ENCODE measurements around the gene TMEM80. TPM values are rescaled to one million over a fixed set of nuclear protein-coding genes. Genes with fewer than 3 reads are reported as not detected.

TMEM80 gene
- total and polyA plus RNA-seq, 2 of the 4 experiments (the other 2 are of a cell fraction): 5.6 to 21.7 TPM

DNA sequence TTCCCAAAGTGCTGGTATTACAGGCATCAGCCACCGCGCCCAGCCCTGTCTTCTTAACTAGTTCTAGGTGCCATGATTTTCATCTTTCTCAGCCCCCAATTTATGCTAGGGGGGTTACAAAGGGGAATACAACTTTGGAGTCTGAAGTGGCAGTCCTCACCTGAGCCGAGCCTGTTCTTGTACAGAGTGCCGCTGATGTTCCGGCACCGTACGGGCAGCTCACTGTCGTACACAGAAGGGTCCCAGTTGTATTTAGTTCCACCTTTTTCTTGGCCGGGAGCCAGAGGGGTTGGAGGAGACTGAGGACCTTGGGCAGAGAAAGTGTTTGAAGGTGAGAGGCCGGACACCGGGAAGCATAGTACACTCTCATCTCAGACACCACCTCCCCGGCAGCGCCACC is 7.9 kb upstream of the TMEM80 start:
- Histone ChIP-seq H3K9me1 (ENCODE audit: insufficient read depth, low read length) (peaks cover 6% of the 10 kb centered on the region; the same call in 1 of the 2 replicates), H2BK120ac (ENCODE audit: low read depth, low read length) (no peak overlapping the region), H3K14ac (replicated peaks; ENCODE audit: low read depth, low read length) (no peak overlapping the region), H4K5ac (ENCODE audit: low read depth, low read length) (no peak overlapping the region), H2AK5ac (ENCODE audit: low read depth, low read length) (no peak overlapping the region), H2AFZ (replicated peaks; ENCODE audit: low read length, poor library complexity) (no peak overlapping the region), H2BK5ac (ENCODE audit: low read depth, low read length, poor library complexity, severe bottlenecking) (no peak overlapping the region), H4K20me1 (ENCODE audit: insufficient read depth, low read length) (peaks cover 18% of the 10 kb centered on the region), H3K36me3 (ENCODE audit: control insufficient read depth, insufficient read depth, low read length) (peaks cover 47% of the 10 kb centered on the region), H2AK9ac (replicated peaks; ENCODE audit: low read depth, low read length, poor library complexity) (no peak overlapping the region), H3K18ac (ENCODE audit: low read depth, low read length) (no peak overlapping the region), H4K8ac (ENCODE audit: low read depth in 2 of 2, low read length in 2 of 2) (no peak overlapping the region), H3K27me3 (ENCODE audit: control insufficient read depth, insufficient read depth, low read length) (no peaks in the 10 kb centered on the region), H3K4me1 (ENCODE audit: control insufficient read depth, insufficient read depth, low read length) (no peaks in the 10 kb centered on the region), H3K4me3 (ENCODE audit: insufficient read depth, low read depth, low read length) (no peak overlapping the region), H4K91ac (ENCODE audit: insufficient read depth, low read depth, low read length) (no peak overlapping the region), H3K23ac (ENCODE audit: low read depth, low read length) (no peak overlapping the region), H2BK15ac (ENCODE audit: low read depth, low read length) (no peak overlapping the region), H3K4ac (ENCODE audit: low read depth, low read length) (no peak overlapping the region), H2BK20ac (ENCODE audit: low read depth, low read length) (no peak overlapping the region), H3K79me1 (ENCODE audit: low read depth in 1 of 2, low read length in 2 of 2) (peaks cover 11 to 38% of the 10 kb centered on the region in 2 experiments), H3K4me2 (ENCODE audit: low read depth, low read length) (no peak overlapping the region), H3K56ac (ENCODE audit: extremely low read depth, insufficient read depth, low read length) (no peak overlapping the region), H3K27ac (ENCODE audit: insufficient read depth, low read length) (no peak overlapping the region), H3K9me3 (ENCODE audit: control insufficient read depth, insufficient read depth, low read length) (no peaks in the 10 kb centered on the region), H3K9ac (ENCODE audit: low read depth, low read length) (no peak overlapping the region)
- no peak for DNase-seq
- no TSS peak for BruUV-seq (replicated peaks)
- dilution Hi-C loops (cut with HindIII; ENCODE audit: low sequenced_read_pairs, unreplicated experiment): no loop called here
- intact Hi-C loops (cut with micrococcal nuclease): no loop called here
- CTCF ChIA-PET: interaction anchor here (0.5 kb wide), 1 partner anchor 14 kb away, joined by 4 read pairs; no protein-coding TSS in a partner anchor
- 100% methylated on average over 3 of the region's 13 CpGs; no CpG with 5 or more reads in 1 of the 2 experiments for WGBS, 2 experiments (ENCODE audit: extremely low coverage in 2 of 2, insufficient read length in 1 of 2)
- TF ChIP-seq CEBPB (IDR thresholded peaks at IDR 0.05; ENCODE audit: low read depth, low read length): no peak
- TF ChIP-seq RCOR1 (IDR thresholded peaks at IDR 0.05; ENCODE audit: insufficient replicate concordance, low read length): no peak
- TF ChIP-seq RFX5 (IDR thresholded peaks at IDR 0.05; ENCODE audit: low read depth, low read length): no peak
- no peak for TF ChIP-seq CHD1 (IDR thresholded peaks at IDR 0.05; ENCODE audit: low read depth, low read length)
- TF ChIP-seq MXI1 (IDR thresholded peaks at IDR 0.05; ENCODE audit: borderline replicate concordance, low read depth, low read length): no peak
- no peak for TF ChIP-seq MAFK (IDR thresholded peaks at IDR 0.05; ENCODE audit: low read depth, low read length)
- no peak for TF ChIP-seq MAZ (IDR thresholded peaks at IDR 0.05; ENCODE audit: borderline replicate concordance, low read depth, low read length)
- TF ChIP-seq, protein P1, sequence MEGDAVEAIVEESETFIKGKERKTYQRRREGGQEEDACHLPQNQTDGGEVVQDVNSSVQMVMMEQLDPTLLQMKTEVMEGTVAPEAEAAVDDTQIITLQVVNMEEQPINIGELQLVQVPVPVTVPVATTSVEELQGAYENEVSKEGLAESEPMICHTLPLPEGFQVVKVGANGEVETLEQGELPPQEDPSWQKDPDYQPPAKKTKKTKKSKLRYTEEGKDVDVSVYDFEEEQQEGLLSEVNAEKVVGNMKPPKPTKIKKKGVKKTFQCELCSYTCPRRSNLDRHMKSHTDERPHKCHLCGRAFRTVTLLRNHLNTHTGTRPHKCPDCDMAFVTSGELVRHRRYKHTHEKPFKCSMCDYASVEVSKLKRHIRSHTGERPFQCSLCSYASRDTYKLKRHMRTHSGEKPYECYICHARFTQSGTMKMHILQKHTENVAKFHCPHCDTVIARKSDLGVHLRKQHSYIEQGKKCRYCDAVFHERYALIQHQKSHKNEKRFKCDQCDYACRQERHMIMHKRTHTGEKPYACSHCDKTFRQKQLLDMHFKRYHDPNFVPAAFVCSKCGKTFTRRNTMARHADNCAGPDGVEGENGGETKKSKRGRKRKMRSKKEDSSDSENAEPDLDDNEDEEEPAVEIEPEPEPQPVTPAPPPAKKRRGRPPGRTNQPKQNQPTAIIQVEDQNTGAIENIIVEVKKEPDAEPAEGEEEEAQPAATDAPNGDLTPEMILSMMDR (conservative IDR thresholded peaks at IDR 0.05; ENCODE audit: low read depth, low read length): no peak
- TF ChIP-seq, protein P2, sequence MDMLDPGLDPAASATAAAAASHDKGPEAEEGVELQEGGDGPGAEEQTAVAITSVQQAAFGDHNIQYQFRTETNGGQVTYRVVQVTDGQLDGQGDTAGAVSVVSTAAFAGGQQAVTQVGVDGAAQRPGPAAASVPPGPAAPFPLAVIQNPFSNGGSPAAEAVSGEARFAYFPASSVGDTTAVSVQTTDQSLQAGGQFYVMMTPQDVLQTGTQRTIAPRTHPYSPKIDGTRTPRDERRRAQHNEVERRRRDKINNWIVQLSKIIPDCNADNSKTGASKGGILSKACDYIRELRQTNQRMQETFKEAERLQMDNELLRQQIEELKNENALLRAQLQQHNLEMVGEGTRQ (IDR thresholded peaks at IDR 0.05; ENCODE audit: low read depth, low read length): no peak
- TF ChIP-seq NFE2L2 (IDR thresholded peaks at IDR 0.05; ENCODE audit: low read depth, low read length): no peak
- TF ChIP-seq, protein P3, sequence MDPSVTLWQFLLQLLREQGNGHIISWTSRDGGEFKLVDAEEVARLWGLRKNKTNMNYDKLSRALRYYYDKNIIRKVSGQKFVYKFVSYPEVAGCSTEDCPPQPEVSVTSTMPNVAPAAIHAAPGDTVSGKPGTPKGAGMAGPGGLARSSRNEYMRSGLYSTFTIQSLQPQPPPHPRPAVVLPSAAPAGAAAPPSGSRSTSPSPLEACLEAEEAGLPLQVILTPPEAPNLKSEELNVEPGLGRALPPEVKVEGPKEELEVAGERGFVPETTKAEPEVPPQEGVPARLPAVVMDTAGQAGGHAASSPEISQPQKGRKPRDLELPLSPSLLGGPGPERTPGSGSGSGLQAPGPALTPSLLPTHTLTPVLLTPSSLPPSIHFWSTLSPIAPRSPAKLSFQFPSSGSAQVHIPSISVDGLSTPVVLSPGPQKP (IDR thresholded peaks at IDR 0.05; ENCODE audit: borderline replicate concordance, low read depth, low read length): no peak
- TF ChIP-seq BHLHE40 (IDR thresholded peaks at IDR 0.05; ENCODE audit: low read depth, low read length): no peak
- no peak for TF ChIP-seq RAD21 (IDR thresholded peaks at IDR 0.05; ENCODE audit: low read length)
- TF ChIP-seq FOS (IDR thresholded peaks at IDR 0.05; ENCODE audit: low read depth, low read length): no peak
- in situ Hi-C loops (cut with MboI; ENCODE audit: low sequenced_read_pairs): no loop called here
- ATAC-seq (ENCODE audit: low read depth): no peak
- POLR2A ChIA-PET (ENCODE audit: unreplicated experiment): no interaction called here
